NCI-H2196 (cell line): ENCODE results near the gene NTF3.

Source experiments
- DNase-seq: peaks from one replicate; lab custom pipeline; 2025; ENCODE audit not compliant: unreplicated experiment; lab: John Stamatoyannopoulos, UW

NTF3 gene

GRCh38 chr12:5510251-5510805, 78.4 kb downstream of the NTF3 start:
- no peak for DNase-seq

GRCh38 chr12:5511256-5511643, 79.3 kb downstream of the NTF3 start:
- DNase-seq: no peak

GRCh38 chr12:5511644-5512600, 80.0 kb downstream of the NTF3 start:
- DNase-seq: no peak

GRCh38 chr12:5512601-5512970, 80.7 kb downstream of the NTF3 start:
- DNase-seq: no peak

- no peak for DNase-seq
Measured at GRCh38 chr12:5513406-5513805, 81.5 kb downstream of the NTF3 start.

GRCh38 chr12:5514016-5514415, 82.1 kb downstream of the NTF3 start:
- DNase-seq: no peak

- DNase-seq: no peak
Measured at GRCh38 chr12:5514545-5514944, 82.6 kb downstream of the NTF3 start.

- DNase-seq: no peak
Measured at GRCh38 chr12:5515458-5515857, 83.5 kb downstream of the NTF3 start.

GRCh38 chr12:5516371-5517241, 84.7 kb downstream of the NTF3 start:
- no peak for DNase-seq

- no peak for DNase-seq
Measured at GRCh38 chr12:5518584-5519365, 86.9 kb downstream of the NTF3 start.

GRCh38 chr12:5520037-5520436, 88.1 kb downstream of the NTF3 start:
- no peak for DNase-seq

- no peak for DNase-seq
Measured at GRCh38 chr12:5520831-5521230, 88.9 kb downstream of the NTF3 start.

- DNase-seq: no peak
Measured at GRCh38 chr12:5521456-5522325, 89.8 kb downstream of the NTF3 start.

GRCh38 chr12:5522432-5523335, 90.8 kb downstream of the NTF3 start:
- DNase-seq: no peak

- no peak for DNase-seq
Measured at GRCh38 chr12:5523396-5524115, 91.6 kb downstream of the NTF3 start.

GRCh38 chr12:5524116-5524768, 92.3 kb downstream of the NTF3 start:
- no peak for DNase-seq

- no peak for DNase-seq
Measured at GRCh38 chr12:5524769-5525436, 93.0 kb downstream of the NTF3 start.
